ENCODE data around the gene RMRP.
"Not testable (repeated sequence)": the region's sequence is repeated elsewhere in the genome, so short reads cannot be mapped to it uniquely, and the experiment has no call there.

The RMRP gene

GRCh38 chr9:35640431-35640830 lies 17.4 kb downstream of the RMRP start:
- DNase-seq = not testable (repeated sequence)

- DNase-seq = no peak
Measured at GRCh38 chr9:35639631-35640030, 18.2 kb downstream of the RMRP start.

- not testable (repeated sequence) for DNase-seq
Measured at GRCh38 chr9:35639225-35639624, 18.6 kb downstream of the RMRP start.

GRCh38 chr9:35638751-35639150 lies 19.1 kb downstream of the RMRP start:
- peak; percentile 62 for DNase-seq

GRCh38 chr9:35637427-35637955 lies 20.3 kb downstream of the RMRP start:
- DNase-seq = not testable (repeated sequence)

- DNase-seq = not testable (repeated sequence)
Measured at GRCh38 chr9:35636877-35637246, 21.0 kb downstream of the RMRP start.

- DNase-seq = no peak
Measured at GRCh38 chr9:35636135-35636876, 21.5 kb downstream of the RMRP start.

GRCh38 chr9:35635730-35636129 lies 22.1 kb downstream of the RMRP start:
- DNase-seq = no peak

GRCh38 chr9:35629597-35629996 lies 28.2 kb downstream of the RMRP start:
- no peak for DNase-seq

GRCh38 chr9:35628389-35628991 lies 29.3 kb downstream of the RMRP start:
- DNase-seq = no peak

GRCh38 chr9:35627575-35627974 lies 30.2 kb downstream of the RMRP start:
- no peak for DNase-seq

GRCh38 chr9:35619800-35620158 lies 38.0 kb downstream of the RMRP start:
- DNase-seq = no peak

GRCh38 chr9:35618854-35619799 lies 38.7 kb downstream of the RMRP start:
- DNase-seq = peak; percentile 64

- DNase-seq = no peak
Measured at GRCh38 chr9:35618325-35618727, 39.5 kb downstream of the RMRP start, which contains the start of gene CD72. TSS of gene CD72 (minus strand) at chr9:35618413. CDS start at chr9:35618303, 110 bp downstream.

- DNase-seq = no peak
Measured at GRCh38 chr9:35617548-35617947, 40.3 kb downstream of the RMRP start.

GRCh38 chr9:35616681-35617459 lies 40.9 kb downstream of the RMRP start:
- DNase-seq = peak; percentile 82

- DNase-seq = no peak
Measured at GRCh38 chr9:35615981-35616680, 41.7 kb downstream of the RMRP start.

- no peak for DNase-seq
Measured at GRCh38 chr9:35612843-35613242, 45.0 kb downstream of the RMRP start.

- DNase-seq = not testable (repeated sequence)
Measured at GRCh38 chr9:35612066-35612465, 45.8 kb downstream of the RMRP start.

GRCh38 chr9:35611230-35611797 lies 46.5 kb downstream of the RMRP start:
- peak; percentile 72 for DNase-seq

- DNase-seq = no peak
Measured at GRCh38 chr9:35609820-35610163, 48.0 kb downstream of the RMRP start.

All from CD4-positive, alpha-beta T cell treated with Interleukin-10 for 1 hour (primary cell).